GM12891 (cell line): ENCODE measurements around the gene ATRNL1.
"Not testable (repeated sequence)": the region's sequence is repeated elsewhere in the genome, so short reads cannot be mapped to it uniquely, and the experiment has no call there.

Experiments
- DNase-seq: peaks from one replicate; pipeline ENCODE4 v3.0.0; 2011; ENCODE audit warnings: low spot score; ENCODE audit not compliant: insufficient read length
- FAIRE-seq: peaks from 2 replicates; lab custom pipeline; 2011; peaks lifted over from hg19 to GRCh38; lab: Jason Lieb, UNC
- PAX5 ChIP-seq: IDR thresholded peaks from 2 replicates; pipeline ENCODE4 v1.6.1; 2011; ENCODE audit warnings: low read length, moderate library complexity, mild to moderate bottlenecking; ENCODE audit not compliant: insufficient read depth, severe bottlenecking
- POLR2A ChIP-seq: IDR thresholded peaks from 2 replicates; pipeline ENCODE4 v1.6.1; 2011; ENCODE audit warnings: low read depth, low read length, control low read depth
- POLR2AphosphoS5 ChIP-seq: IDR thresholded peaks from 2 replicates; pipeline ENCODE4 v1.6.1; 2011; ENCODE audit warnings: low read depth, low read length, control low read depth
- POU2F2 ChIP-seq: IDR thresholded peaks from 2 replicates; pipeline ENCODE4 v1.6.1; 2011; ENCODE audit warnings: low read depth, mild to moderate bottlenecking, control low read depth, low read length, moderate library complexity
- SPI1 ChIP-seq: IDR thresholded peaks from 2 replicates; pipeline ENCODE4 v1.6.1; 2011; ENCODE audit warnings: low read depth, low read length, control low read depth
- TAF1 ChIP-seq: IDR thresholded peaks from 2 replicates; pipeline ENCODE4 v1.6.1; 2011; ENCODE audit warnings: low read depth, low read length, control low read depth

The ATRNL1 gene

DNA sequence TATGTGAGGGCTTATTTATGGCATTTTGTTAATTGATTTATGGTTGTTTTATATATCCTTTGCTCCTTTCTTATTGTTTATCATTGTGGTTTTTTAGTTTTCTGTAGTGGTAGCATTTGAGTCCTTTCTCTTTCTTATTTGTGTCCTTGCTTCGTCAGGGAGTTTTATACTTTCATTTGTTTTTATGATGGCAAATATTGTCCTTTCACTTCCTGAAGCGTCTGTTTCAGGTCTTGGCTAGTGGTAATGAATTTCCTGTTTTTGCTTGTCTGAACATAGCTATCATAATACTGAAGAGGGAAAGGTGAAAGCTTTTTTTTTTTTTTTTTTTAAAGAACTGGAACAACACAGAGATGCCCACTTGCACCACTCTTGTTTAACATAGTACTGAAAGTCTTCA lies 228.2 kb downstream of the ATRNL1 start:
- FAIRE-seq (no peak), DNase-seq (no peak)
- TF ChIP-seq TAF1 (no peak), SPI1 (peak; percentile 59; the same call in 1 of the 2 replicates)

DNA sequence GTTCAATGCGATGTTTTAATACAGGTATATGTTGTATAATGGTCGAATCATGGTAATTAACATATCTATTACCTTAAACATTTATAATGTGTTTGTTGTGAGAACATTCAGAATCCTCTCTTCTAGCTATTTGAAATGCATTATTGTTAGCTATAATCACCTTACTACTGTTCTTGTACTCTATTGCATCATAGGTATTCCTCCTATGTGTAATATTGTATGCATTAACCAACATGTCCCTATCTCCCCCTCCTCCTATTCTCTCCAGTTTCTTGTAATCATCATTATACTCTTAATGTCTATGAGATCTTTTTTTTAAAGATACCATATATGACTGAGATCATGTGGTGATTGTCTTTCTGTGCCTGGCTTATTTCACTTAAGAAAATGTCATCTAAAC lies 235.2 kb downstream of the ATRNL1 start:
- DNase-seq (no peak), FAIRE-seq (no peak)
- TF ChIP-seq SPI1 (no peak), TAF1 (no peak), POLR2AphosphoS5 (no peak), POU2F2 (no peak), PAX5 (no peak), POLR2A (no peak)

DNA sequence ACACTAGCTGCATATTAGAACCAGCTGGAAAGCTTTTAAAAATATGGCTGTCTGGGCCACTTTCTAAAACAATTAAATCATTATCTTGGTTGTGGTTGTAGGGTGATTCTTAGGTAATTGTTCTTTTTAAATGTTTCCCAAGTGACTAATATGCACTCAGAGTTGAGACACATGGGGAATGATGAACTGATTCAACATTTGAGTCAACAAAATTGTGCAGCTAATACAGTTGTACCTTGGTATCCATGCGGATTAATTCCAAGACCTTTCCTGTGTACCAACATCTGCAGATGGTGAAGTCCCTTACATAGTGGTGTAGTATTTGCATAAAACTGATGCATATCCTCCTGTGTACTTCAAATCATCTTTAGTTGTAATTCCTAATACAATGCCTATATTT lies 242.2 kb downstream of the ATRNL1 start:
- DNase-seq (no peak), FAIRE-seq (no peak)
- no peak for TF ChIP-seq POU2F2
- no peak for TF ChIP-seq SPI1
- TF ChIP-seq TAF1: no peak

DNA sequence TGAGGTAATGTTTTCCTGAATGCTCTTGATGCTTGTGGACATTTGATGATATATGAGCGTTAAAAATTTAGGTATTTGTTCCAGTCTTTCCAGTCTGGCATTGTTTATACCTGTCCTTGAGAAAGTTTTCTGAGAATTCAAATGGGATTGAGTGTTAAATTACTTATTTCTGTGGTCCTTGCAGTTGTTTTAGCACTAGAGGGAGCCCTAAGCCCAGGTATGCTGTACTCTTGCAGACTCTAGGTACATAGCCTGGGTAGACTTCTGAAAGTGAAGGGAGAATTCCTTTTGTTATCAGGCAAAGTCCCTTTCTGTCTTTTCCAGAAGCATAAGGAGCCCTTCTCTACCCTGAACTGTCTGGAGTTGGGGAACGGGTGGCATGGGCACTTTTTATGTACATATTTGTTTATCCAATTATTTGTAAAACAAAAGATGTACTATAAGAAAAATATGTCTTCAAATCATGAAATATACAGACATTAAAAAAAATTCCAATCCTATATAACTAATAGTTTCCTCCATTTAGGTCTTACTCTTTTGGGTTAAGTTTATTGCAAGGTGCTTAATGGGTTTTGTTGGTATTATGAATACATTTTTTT lies 262.1 kb downstream of the ATRNL1 start:
- DNase-seq: peak; percentile 11
- TF ChIP-seq POLR2A (no peak), SPI1 (no peak), PAX5 (no peak), TAF1 (no peak), POU2F2 (no peak), POLR2AphosphoS5 (no peak)
- peak; percentile 55 for FAIRE-seq

DNA sequence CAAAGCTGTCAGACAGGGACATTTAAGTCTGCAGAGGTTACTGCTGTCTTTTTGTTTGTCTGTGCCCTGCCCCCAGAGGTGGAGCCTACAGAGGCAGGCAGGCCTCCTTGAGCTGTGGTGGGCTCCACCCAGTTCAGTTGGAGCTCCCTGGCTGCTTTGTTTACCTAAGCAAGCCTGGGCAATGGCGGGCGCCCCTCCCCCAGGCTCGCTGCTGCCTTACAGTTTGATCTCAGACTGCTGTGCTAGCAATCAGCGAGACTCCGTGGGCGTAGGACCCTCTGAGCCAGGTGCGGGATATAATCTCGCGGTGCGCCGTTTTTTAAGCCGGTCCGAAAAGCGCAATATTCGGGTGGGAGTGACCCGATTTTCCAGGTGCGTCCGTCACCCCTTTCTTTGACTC lies 274.8 kb downstream of the ATRNL1 start:
- not testable (repeated sequence) for DNase-seq, FAIRE-seq

DNA sequence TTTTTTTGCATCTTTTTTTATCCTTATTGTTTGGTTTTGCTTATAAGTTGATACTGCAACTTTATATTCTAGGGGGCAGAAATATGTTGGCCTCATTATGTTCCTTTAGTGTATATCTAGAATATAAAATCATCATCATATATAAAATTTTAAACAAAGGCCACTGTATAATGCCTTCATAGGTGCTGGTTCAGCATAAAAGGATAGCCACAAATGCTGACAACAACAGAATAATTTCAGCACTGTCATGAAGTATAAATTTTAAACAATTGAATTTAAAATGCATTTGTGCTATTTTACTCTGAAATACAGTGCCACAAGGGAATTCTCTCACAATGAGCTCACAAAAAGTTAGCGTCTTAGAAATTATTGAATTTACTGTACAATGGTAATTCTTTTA lies 285.9 kb downstream of the ATRNL1 start:
- DNase-seq: no peak
- FAIRE-seq: no peak
- TF ChIP-seq POU2F2: no peak
- no peak for TF ChIP-seq PAX5

DNA sequence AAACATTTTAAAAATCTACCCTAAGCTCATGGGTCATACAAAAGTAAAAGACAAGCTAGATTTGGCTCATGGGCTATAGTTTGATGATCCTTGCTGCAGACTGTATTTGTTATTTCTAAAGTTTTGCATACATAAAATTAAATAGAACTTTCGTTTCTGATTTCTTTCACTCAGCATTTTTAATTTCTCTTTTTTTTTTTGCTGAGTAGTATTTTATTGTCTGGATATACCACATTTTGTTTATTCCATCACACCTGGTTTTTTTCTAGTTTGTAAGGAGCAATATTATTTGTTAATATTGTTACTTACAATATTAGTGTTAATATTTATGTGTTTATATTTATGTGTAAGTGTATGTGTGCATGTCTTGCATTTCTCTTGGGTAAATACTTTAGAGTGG lies 291.5 kb downstream of the ATRNL1 start:
- TF ChIP-seq SPI1 (no peak), POLR2A (no peak), POU2F2 (no peak), PAX5 (no peak), POLR2AphosphoS5 (no peak), TAF1 (no peak)
- FAIRE-seq: no peak
- no peak for DNase-seq

DNA sequence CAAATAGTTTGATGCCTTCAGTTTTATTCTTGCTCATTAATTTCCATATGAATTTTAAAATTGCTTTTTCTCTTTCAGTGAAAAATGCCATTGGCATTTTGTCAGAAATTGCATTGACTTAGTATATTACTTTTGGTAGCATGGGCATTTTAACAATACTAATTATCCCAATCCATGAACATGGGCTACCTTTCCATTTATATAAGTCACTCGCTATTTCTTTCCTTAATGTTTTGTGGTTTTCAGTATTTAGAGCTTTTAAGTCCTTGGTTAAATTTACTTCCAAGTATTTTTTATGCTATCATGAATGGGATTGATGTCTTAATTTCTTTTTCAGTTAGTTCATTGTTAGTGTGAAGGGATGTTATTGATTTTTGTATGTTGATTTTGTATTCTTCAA lies 297.4 kb downstream of the ATRNL1 start:
- no peak for TF ChIP-seq PAX5
- TF ChIP-seq POU2F2: no peak
- no peak for TF ChIP-seq SPI1
- TF ChIP-seq POLR2AphosphoS5: no peak
- no peak for TF ChIP-seq POLR2A
- no peak for TF ChIP-seq TAF1
- FAIRE-seq: no peak
- no peak for DNase-seq

DNA sequence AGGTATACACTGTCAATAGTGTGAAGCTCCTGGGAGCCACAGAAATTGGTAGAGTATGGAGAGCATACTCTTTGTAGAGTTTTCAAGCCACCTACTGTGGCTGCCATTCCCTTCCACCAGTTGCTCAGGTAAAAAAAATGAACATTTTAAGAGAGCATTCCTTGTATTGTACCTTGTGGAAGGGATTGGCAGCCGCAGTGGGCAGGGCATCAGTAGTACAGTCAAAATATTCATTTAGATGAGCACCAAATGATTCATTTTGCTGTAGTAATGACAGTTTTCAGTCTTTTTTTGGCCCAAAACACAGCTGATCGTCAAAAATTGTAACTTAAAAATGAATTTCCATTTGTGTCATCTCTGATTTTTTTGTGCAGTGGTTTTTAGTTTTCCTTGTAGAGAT lies 304.9 kb downstream of the ATRNL1 start:
- TF ChIP-seq SPI1 (no peak), TAF1 (no peak), POU2F2 (no peak), POLR2AphosphoS5 (no peak), PAX5 (no peak), POLR2A (no peak)
- DNase-seq: no peak
- FAIRE-seq: no peak

DNA sequence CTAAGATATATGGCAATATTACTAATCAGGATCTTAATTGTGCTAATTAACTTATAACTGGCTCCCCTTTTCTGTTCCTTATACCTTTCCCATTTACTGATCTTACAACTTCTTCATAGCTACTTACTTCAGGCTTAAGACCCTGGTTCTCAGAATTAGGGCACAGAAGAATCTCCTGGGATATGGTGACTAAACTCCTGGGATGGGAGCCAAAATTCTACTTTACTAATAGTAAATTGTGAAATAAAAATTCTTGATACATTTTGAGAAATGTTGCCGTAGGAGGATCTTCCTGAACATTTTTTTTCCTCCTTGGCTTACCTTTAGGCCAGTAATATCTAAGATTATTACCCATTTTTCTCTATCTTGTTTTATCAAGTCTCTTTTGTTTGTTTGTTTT lies 309.5 kb downstream of the ATRNL1 start:
- no peak for DNase-seq
- no peak for TF ChIP-seq POLR2AphosphoS5
- no peak for TF ChIP-seq POLR2A
- TF ChIP-seq POU2F2: no peak
- no peak for TF ChIP-seq PAX5
- TF ChIP-seq TAF1: no peak
- TF ChIP-seq SPI1: no peak
- FAIRE-seq: no peak

DNA sequence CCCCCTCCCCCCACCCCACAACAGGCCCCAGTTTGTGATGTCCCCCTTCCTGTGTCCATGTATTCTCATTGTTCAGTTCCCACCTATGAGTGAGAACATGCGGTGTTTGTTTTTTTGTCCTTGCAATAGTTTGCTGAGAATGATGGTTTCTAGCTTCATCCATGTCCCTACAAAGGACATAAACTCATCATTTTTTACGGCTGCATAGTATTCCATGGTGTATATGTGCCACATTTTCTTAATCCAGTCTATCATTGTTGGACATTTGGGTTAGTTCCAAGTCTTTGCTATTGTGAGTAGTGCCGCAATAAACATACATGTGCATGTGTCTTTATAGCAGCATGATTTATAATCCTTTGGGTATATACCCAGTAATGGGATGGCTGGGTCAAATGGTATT lies 312.7 kb downstream of the ATRNL1 start:
- not testable (repeated sequence) for DNase-seq, FAIRE-seq
